ENCODE results near the gene DCLRE1C.
"Not testable (repeated sequence)": the region's sequence is repeated elsewhere in the genome, so short reads cannot be mapped to it uniquely, and the experiment has no call there.

Gene DCLRE1C

GRCh38 chr10:14879124-14879927 lies 74.6 kb downstream of the DCLRE1C start:
- DNase-seq = peak; percentile 38

GRCh38 chr10:14878266-14879123 lies 75.4 kb downstream of the DCLRE1C start, which contains the start of gene SUV39H2:
SUV39H2 (plus strand) TSS chr10:14878866; CDS start chr10:14878889, 23 bp downstream.
- DNase-seq = peak; percentile 93

GRCh38 chr10:14876764-14877163 lies 77.1 kb downstream of the DCLRE1C start:
- DNase-seq = no peak

GRCh38 chr10:14875941-14876340 lies 78.0 kb downstream of the DCLRE1C start:
- DNase-seq = no peak

GRCh38 chr10:14873090-14873760 lies 80.7 kb downstream of the DCLRE1C start:
- no peak for DNase-seq

GRCh38 chr10:14864871-14865270 lies 89.0 kb downstream of the DCLRE1C start:
- DNase-seq = not testable (repeated sequence)

- not testable (repeated sequence) for DNase-seq
Measured at GRCh38 chr10:14864466-14864865, 89.4 kb downstream of the DCLRE1C start.

- no peak for DNase-seq
Measured at GRCh38 chr10:14860791-14861190, 93.1 kb downstream of the DCLRE1C start.

GRCh38 chr10:14859775-14860174 lies 94.1 kb downstream of the DCLRE1C start:
- DNase-seq = no peak

- no peak for DNase-seq
Measured at GRCh38 chr10:14859043-14859442, 94.9 kb downstream of the DCLRE1C start.

- no peak for DNase-seq
Measured at GRCh38 chr10:14858338-14858960, 95.4 kb downstream of the DCLRE1C start.

- DNase-seq = no peak
Measured at GRCh38 chr10:14855453-14855852, 98.4 kb downstream of the DCLRE1C start.

GRCh38 chr10:14852236-14852635 lies 101.7 kb downstream of the DCLRE1C start:
- no peak for DNase-seq
